ENCODE results near the gene ZBTB38.

ZBTB38 gene

DNA sequence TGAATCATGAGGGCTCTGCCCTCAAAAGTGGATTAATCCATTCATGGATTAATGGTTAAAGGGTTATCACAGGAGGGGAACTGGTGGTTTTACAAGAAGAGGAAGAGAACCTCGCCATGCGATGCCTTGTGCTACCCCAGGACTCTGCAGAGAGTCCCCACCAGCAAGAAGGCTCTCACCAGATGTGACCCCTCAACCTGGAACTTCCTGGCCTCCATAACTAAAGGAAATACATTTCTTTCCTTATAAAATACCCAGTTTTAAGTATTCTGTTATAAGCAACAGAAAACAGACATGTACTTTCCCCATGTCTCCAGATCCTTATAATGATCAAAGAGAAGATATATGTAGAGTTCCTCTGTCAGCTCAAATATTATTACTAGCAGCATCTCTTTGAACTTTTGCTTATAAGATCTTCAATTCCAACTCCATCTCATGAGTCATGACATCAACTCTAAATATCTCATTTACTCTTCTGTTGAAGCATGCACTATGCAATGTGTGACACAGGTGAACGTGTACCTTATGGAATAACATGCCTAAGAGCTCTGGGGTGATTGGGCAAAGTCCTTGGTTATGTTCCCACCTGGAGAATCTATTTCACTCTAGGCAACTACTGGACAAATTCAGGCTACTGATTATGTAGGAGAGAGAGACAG, 37.5 kb upstream of the ZBTB38 start:
- Histone ChIP-seq H3K36me3 (ENCODE audit: control insufficient read depth in 5 of 5, insufficient read depth in 5 of 5, low read length in 5 of 5) (no peaks in the 10 kb centered on the region), H3K9ac (ENCODE audit: low read length in 5 of 5) (no peak overlapping the region), H3K27ac (ENCODE audit: low read depth, low read length) (no peak overlapping the region), H3K4me3 (ENCODE audit: low read depth in 1 of 5, low read length in 5 of 5) (no peak overlapping the region), H3K9me3 (ENCODE audit: control insufficient read depth in 5 of 5, low read length in 5 of 5) (no peaks in the 10 kb centered on the region), H3K27me3 (ENCODE audit: control insufficient read depth in 5 of 5, insufficient read depth in 4 of 5, low read length in 5 of 5) (no peaks in the 10 kb centered on the region), H3K4me1 (ENCODE audit: control insufficient read depth in 5 of 5, insufficient read depth in 5 of 5, low read length in 5 of 5) (peaks cover 3 to 6% (median 3%) of the 10 kb centered on the region in 5 donors)

DNA sequence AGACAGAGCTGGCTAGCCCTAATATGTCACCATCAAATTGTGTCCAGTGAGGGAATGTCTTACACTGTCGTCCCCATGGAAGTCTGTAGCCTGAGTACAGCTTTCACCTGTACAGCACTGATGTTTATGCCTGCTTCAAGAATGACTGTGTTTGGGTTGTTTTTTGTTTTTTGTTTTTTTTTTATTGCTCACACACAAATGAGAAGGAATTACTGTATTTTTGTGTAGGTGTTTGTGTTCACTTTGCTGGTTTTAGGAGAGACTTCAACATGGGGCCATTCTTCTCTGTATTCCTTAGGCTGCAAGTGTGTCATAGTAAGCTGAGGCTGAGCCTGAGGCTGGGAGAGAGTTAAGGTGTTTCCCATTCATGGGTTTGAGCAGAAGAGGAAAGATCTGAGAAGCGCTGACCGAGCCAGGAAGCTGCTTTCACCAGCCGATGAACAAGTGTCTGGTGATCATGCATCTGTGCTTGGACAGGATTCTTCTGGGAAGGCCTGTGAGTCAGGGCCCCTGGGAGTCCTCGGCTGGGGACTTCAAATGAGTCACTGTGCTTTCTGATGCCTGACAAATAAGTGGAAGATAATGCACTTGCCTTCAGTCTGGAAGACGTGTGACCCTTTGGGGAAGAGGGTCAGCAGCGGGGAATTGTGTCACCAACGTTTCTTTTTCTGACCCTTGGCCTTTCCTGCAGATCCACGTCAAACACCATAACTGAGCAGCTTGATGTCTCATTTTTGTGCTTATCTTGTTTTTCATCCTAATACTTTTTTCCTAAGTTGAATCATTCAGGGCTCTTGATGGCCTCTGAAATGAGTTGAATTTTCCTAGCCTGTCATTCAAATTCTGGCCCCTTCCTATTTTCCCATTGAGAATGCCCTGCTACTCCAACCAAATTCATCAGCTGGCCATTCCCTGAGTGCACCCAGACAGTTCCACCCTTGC, 36.7 kb upstream of the ZBTB38 start:
- Histone ChIP-seq H3K27ac (ENCODE audit: low read depth, low read length) (peak overlapping the region; percentile 28), H3K4me1 (ENCODE audit: control insufficient read depth in 5 of 5, insufficient read depth in 5 of 5, low read length in 5 of 5) (peaks cover 3 to 6% (median 3%) of the 10 kb centered on the region in 5 donors), H3K9me3 (ENCODE audit: control insufficient read depth in 5 of 5, low read length in 5 of 5) (no peaks in the 10 kb centered on the region), H3K4me3 (ENCODE audit: low read depth in 1 of 5, low read length in 5 of 5) (no peak overlapping the region), H3K9ac (ENCODE audit: low read length in 5 of 5) (no peak overlapping the region), H3K36me3 (ENCODE audit: control insufficient read depth in 5 of 5, insufficient read depth in 5 of 5, low read length in 5 of 5) (no peaks in the 10 kb centered on the region), H3K27me3 (ENCODE audit: control insufficient read depth in 5 of 5, insufficient read depth in 4 of 5, low read length in 5 of 5) (no peaks in the 10 kb centered on the region)

DNA sequence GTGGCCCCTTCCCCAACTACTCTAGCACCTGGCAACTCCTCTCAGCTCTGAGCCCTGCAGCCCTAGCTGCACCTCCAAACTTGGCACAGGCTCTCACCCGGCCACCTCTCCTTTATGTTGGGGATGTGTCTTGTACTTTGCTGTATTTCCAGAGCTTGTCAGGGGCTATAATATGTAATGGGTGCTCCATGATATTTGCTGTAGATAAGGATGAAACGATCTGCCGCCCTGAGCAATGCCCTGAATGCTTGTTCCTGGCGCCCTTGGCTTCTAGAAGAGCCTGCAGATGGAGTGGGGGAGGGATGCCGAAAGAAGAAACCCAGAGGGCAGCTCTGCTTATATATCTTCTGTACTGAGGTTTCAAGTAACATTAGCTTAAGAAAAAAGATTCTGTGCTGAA, 35.9 kb upstream of the ZBTB38 start:
- Histone ChIP-seq H3K4me3 (ENCODE audit: low read depth in 1 of 5, low read length in 5 of 5) (no peak overlapping the region), H3K9ac (ENCODE audit: low read length in 5 of 5) (no peak overlapping the region), H3K9me3 (ENCODE audit: control insufficient read depth in 5 of 5, low read length in 5 of 5) (no peaks in the 10 kb centered on the region), H3K4me1 (ENCODE audit: control insufficient read depth in 5 of 5, insufficient read depth in 5 of 5, low read length in 5 of 5) (peaks cover 3 to 9% (median 3%) of the 10 kb centered on the region in 5 donors), H3K27me3 (ENCODE audit: control insufficient read depth in 5 of 5, insufficient read depth in 4 of 5, low read length in 5 of 5) (no peaks in the 10 kb centered on the region), H3K27ac (ENCODE audit: low read depth, low read length) (peak overlapping the region; percentile 26), H3K36me3 (ENCODE audit: control insufficient read depth in 5 of 5, insufficient read depth in 5 of 5, low read length in 5 of 5) (no peaks in the 10 kb centered on the region)

DNA sequence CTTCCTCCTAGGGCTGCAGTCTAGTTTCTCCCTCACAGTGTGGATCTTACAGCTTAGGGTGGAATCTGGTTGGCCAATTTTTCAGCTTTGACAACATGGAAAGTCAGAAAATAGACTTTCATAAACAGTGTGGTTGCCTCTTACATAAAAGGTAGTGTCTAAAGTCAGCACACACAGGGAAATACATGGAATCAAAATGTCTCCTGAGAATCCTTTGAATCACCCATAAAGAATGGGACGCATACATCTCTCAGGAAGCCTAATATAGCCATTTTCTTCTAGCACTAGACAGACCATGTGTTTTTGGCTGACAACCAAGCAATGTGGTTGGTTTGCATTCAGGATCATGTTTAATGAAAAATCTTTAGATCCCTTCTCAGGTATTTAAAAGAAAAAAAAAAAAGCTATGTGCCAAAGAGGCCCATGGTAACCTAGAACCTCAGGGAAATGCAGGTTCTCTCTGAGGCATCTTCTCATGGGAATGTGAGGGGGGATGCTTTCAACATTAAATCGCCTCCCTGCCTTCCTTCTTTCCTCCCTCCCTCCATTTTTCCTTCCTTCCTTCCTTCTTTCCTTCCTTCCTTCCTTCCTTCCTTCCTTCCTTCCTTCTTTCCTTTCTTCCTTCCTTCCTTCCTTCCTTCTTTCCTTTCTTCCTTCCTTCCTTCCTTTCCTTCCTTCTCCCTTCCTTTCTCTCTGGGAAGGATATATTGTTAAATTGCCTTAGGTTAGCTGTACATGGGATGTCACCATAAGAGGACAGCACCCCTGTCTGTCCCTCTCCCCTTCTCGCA, 34.3 kb upstream of the ZBTB38 start:
- Histone ChIP-seq H3K4me3 (ENCODE audit: low read depth in 1 of 5, low read length in 5 of 5) (no peak overlapping the region), H3K9me3 (ENCODE audit: control insufficient read depth in 5 of 5, low read length in 5 of 5) (no peaks in the 10 kb centered on the region), H3K36me3 (ENCODE audit: control insufficient read depth in 5 of 5, insufficient read depth in 5 of 5, low read length in 5 of 5) (no peaks in the 10 kb centered on the region), H3K9ac (ENCODE audit: low read length in 5 of 5) (no peak overlapping the region), H3K27ac (ENCODE audit: low read depth, low read length) (no peak overlapping the region), H3K4me1 (ENCODE audit: control insufficient read depth in 5 of 5, insufficient read depth in 5 of 5, low read length in 5 of 5) (peaks cover 3 to 9% (median 3%) of the 10 kb centered on the region in 5 donors), H3K27me3 (ENCODE audit: control insufficient read depth in 5 of 5, insufficient read depth in 4 of 5, low read length in 5 of 5) (no peaks in the 10 kb centered on the region)

DNA sequence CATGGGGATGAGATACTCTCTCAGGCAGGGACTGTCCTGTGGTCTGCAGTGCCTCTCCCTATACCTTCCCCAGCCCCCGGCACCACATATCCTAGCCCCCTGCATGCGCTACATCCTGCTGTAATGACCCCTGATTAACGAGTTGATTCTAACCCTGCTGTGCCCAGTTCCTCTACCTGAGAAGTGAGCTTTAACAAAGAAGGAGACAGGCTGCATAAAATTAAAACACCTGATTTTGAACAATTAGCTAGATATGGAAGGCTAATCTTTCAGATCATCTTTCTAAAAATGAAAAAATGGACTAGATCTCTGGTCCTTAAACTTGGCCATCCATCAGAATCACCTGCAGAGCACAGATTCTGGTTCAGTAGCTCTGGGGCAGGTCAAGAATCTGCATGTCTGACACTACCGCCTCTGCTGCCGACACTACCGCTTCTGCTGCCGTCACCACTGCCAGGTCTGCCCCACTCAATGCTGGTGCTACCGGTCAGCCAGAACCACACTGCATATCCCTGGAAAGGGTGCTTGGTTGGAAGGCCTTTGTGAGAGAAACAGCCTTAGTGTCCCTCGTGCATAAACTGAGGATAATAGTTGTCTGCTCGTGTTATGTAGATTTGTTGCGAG, 33.6 kb upstream of the ZBTB38 start:
- no peaks in the 10 kb centered on the region for H3K27me3 ChIP-seq (ENCODE audit: control insufficient read depth in 5 of 5, insufficient read depth in 4 of 5, low read length in 5 of 5)
- H3K27ac ChIP-seq (ENCODE audit: low read depth, low read length) = no peak overlapping the region
- H3K4me1 ChIP-seq (ENCODE audit: control insufficient read depth in 5 of 5, insufficient read depth in 5 of 5, low read length in 5 of 5) = peaks cover 3 to 9% (median 3%) of the 10 kb centered on the region in 5 donors
- no peak overlapping the region for H3K4me3 ChIP-seq (ENCODE audit: low read depth in 1 of 5, low read length in 5 of 5)
- H3K36me3 ChIP-seq (ENCODE audit: control insufficient read depth in 5 of 5, insufficient read depth in 5 of 5, low read length in 5 of 5) = no peaks in the 10 kb centered on the region
- H3K9ac ChIP-seq (ENCODE audit: low read length in 5 of 5) = no peak overlapping the region
- H3K9me3 ChIP-seq (ENCODE audit: control insufficient read depth in 5 of 5, low read length in 5 of 5) = no peaks in the 10 kb centered on the region

DNA sequence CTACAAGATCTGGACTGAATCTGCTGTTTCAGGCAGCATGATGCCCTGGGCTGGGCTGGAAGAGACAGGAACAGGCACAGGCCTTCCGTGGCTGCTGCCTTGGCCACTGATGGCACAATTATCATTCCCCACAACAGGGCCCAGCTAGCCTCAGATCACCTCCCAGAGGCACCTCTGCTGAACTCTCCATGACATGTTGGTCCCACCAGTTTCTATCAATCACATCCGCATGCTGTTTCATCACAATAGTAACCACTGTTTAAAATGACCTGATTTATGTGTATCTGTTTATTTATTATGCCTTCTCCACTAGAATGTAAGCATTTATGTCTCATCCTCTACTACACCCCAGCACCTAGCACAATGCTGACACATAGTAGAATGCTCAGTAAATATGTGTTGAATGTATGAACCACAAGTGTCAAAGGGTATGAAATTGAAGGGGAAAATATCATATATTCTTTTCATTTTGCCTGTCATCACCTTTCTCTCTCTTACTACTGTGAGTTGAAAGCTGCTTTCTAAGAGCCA, 32.7 kb upstream of the ZBTB38 start:
- no peaks in the 10 kb centered on the region for H3K36me3 ChIP-seq (ENCODE audit: control insufficient read depth in 5 of 5, insufficient read depth in 5 of 5, low read length in 5 of 5)
- H3K9ac ChIP-seq (ENCODE audit: low read length in 5 of 5) = no peak overlapping the region
- no peaks in the 10 kb centered on the region for H3K9me3 ChIP-seq (ENCODE audit: control insufficient read depth in 5 of 5, low read length in 5 of 5)
- peaks cover 3 to 9% (median 3%) of the 10 kb centered on the region in 5 donors for H3K4me1 ChIP-seq (ENCODE audit: control insufficient read depth in 5 of 5, insufficient read depth in 5 of 5, low read length in 5 of 5)
- H3K27ac ChIP-seq (ENCODE audit: low read depth, low read length) = no peak overlapping the region
- no peak overlapping the region for H3K4me3 ChIP-seq (ENCODE audit: low read depth in 1 of 5, low read length in 5 of 5)
- no peaks in the 10 kb centered on the region for H3K27me3 ChIP-seq (ENCODE audit: control insufficient read depth in 5 of 5, insufficient read depth in 4 of 5, low read length in 5 of 5)

DNA sequence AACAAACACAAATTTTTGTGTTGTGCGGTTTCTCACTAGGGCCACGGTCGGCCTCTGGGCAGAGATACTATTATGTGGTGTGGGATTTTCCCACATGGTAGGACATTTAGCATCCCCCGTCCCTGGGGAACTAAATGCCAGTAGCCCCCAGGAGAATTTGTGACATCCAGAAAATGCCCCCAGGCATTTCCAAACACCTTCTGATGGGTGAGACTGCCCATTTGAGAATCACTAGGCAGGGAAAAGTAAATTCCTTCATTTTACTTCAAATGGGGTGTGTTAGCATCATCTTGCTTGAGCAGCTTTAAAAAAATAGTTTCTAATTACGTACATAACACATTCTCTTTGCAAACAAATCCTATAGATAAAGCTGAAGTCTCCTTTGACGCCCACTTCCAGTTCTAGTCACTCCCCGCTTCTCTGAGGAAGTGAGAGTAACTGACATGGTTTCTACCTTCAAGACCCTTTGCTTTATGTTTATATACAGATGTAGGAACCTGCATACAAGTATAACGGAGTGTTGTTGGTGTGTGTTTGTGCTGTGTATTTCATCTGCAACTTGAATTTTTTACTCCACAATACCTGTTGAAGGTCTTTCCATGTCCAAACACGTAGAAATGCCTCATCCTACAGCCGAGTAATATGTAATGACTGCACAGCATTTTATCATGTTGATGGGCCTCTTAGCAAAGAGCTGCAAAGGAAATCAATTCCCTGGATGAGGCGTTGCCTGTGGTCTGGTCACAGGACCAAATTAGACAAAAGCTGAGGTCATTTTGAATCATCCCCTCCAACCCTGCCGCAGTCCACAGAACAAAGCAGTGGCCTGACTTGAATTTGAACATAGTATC, 31.4 kb upstream of the ZBTB38 start:
- H3K27me3 ChIP-seq (ENCODE audit: control insufficient read depth in 5 of 5, insufficient read depth in 4 of 5, low read length in 5 of 5) = peaks cover 0 to 2% (median 0%) of the 10 kb centered on the region in 5 donors
- no peaks in the 10 kb centered on the region for H3K36me3 ChIP-seq (ENCODE audit: control insufficient read depth in 5 of 5, insufficient read depth in 5 of 5, low read length in 5 of 5)
- H3K9ac ChIP-seq (ENCODE audit: low read length in 5 of 5) = no peak overlapping the region
- H3K4me3 ChIP-seq (ENCODE audit: low read depth in 1 of 5, low read length in 5 of 5) = no peak overlapping the region
- H3K9me3 ChIP-seq (ENCODE audit: control insufficient read depth in 5 of 5, low read length in 5 of 5) = no peaks in the 10 kb centered on the region
- peaks cover 0 to 9% (median 3%) of the 10 kb centered on the region in 5 donors for H3K4me1 ChIP-seq (ENCODE audit: control insufficient read depth in 5 of 5, insufficient read depth in 5 of 5, low read length in 5 of 5)
- no peak overlapping the region for H3K27ac ChIP-seq (ENCODE audit: low read depth, low read length)

DNA sequence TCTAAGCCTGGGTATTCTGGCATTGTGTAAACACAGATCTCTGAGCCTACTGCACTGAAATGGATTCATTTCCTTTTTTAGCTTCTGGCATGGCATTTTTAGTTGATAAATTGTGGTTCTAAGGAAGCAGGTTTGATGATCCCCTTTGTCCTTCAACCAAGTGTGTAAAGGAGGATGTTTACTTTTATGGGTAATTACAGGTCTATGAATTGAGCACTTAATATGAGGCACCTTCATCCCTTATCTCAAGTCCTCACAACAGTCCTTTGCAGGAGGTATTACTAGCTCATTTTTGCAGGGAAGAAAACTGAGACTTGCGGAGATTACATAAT, 30.8 kb upstream of the ZBTB38 start:
- Histone ChIP-seq H3K9ac (ENCODE audit: low read length in 5 of 5) (no peak overlapping the region), H3K36me3 (ENCODE audit: control insufficient read depth in 5 of 5, insufficient read depth in 5 of 5, low read length in 5 of 5) (no peaks in the 10 kb centered on the region), H3K9me3 (ENCODE audit: control insufficient read depth in 5 of 5, low read length in 5 of 5) (no peaks in the 10 kb centered on the region), H3K27ac (ENCODE audit: low read depth, low read length) (no peak overlapping the region), H3K27me3 (ENCODE audit: control insufficient read depth in 5 of 5, insufficient read depth in 4 of 5, low read length in 5 of 5) (peaks cover 0 to 2% (median 0%) of the 10 kb centered on the region in 5 donors), H3K4me1 (ENCODE audit: control insufficient read depth in 5 of 5, insufficient read depth in 5 of 5, low read length in 5 of 5) (peaks cover 0 to 3% (median 0%) of the 10 kb centered on the region in 5 donors), H3K4me3 (ENCODE audit: low read depth in 1 of 5, low read length in 5 of 5) (no peak overlapping the region)

DNA sequence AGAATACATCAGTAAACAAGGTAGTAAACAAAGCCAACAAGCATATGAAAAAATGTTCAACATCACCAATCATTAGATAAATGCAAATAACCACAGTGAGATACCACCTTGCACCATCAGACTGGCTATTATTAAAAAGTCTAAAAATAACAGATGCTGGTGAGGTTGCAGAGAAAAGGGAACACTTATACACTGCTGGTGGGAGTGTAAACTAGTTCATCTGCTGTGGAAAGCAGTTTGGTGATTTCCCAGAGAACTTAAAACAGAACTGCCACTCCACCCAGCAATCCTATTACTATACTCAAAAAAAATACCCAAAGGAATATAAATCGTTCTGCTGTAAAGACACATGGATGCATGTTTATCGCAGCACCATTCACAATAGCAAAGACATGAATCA, 30.3 kb upstream of the ZBTB38 start:
- no peak overlapping the region for H3K27ac ChIP-seq (ENCODE audit: low read depth, low read length)
- H3K4me3 ChIP-seq (ENCODE audit: low read depth in 1 of 5, low read length in 5 of 5) = no peak overlapping the region
- H3K36me3 ChIP-seq (ENCODE audit: control insufficient read depth in 5 of 5, insufficient read depth in 5 of 5, low read length in 5 of 5) = no peaks in the 10 kb centered on the region
- H3K9ac ChIP-seq (ENCODE audit: low read length in 5 of 5) = no peak overlapping the region
- H3K9me3 ChIP-seq (ENCODE audit: control insufficient read depth in 5 of 5, low read length in 5 of 5) = no peaks in the 10 kb centered on the region
- H3K4me1 ChIP-seq (ENCODE audit: control insufficient read depth in 5 of 5, insufficient read depth in 5 of 5, low read length in 5 of 5) = peaks cover 0 to 3% (median 0%) of the 10 kb centered on the region in 5 donors
- peaks cover 0 to 2% (median 0%) of the 10 kb centered on the region in 5 donors for H3K27me3 ChIP-seq (ENCODE audit: control insufficient read depth in 5 of 5, insufficient read depth in 4 of 5, low read length in 5 of 5)
